CD14-positive monocyte (primary cell): ENCODE results near the gene TBXAS1. TPM values are rescaled to one million over a fixed set of nuclear protein-coding genes. Genes with fewer than 3 reads are reported as not detected.

Source experiments
- DNase-seq, 3 donors: peaks; one replicate each; pipeline ENCODE4 v3.0.0-alpha.2; 2011 to 2022
- H2AFZ ChIP-seq: 2 replicates; pipeline ENCODE4 v1.6.0; 2012; ENCODE audit warnings: mild to moderate bottlenecking, low read depth, low read length, inconsistent platforms; ENCODE audit not compliant: insufficient read depth, poor library complexity, severe bottlenecking
- H3K27ac ChIP-seq, 2 donors: 1 replicate in 1 of 2; 2 replicates in 1 of 2; pipeline ENCODE4 v1.5.1; 2012 to 2013; ENCODE audit warnings: low read length in 2 of 2, control low read depth in 1 of 2, inconsistent platforms in 1 of 2, low read depth in 1 of 2, mild to moderate bottlenecking in 1 of 2
- H3K27me3 ChIP-seq, 2 donors: one replicate each; pipeline versions ENCODE4 v1.6.0 to v1.6.1; 2011 to 2013; ENCODE audit warnings: low read length in 2 of 2; ENCODE audit not compliant: control insufficient read depth in 2 of 2, insufficient read depth in 2 of 2
- H3K36me3 ChIP-seq, 2 donors: replicated peaks in 1 of 2; 1 replicate in 1 of 2; 2 replicates in 1 of 2; pipeline versions ENCODE4 v1.5.1 to v1.6.1; 2012 to 2013; ENCODE audit warnings: low read length in 2 of 2, control low read depth in 1 of 2, inconsistent platforms in 1 of 2, mild to moderate bottlenecking in 1 of 2; ENCODE audit not compliant: insufficient read depth in 2 of 2, control insufficient read depth in 1 of 2
- H3K4me1 ChIP-seq, 2 donors: 1 replicate in 1 of 2; 2 replicates in 1 of 2; pipeline versions ENCODE4 v1.5.1 to v1.6.1; 2012 to 2013; ENCODE audit warnings: low read length in 2 of 2, control low read depth in 1 of 2, inconsistent platforms in 1 of 2, mild to moderate bottlenecking in 1 of 2, moderate library complexity in 1 of 2; ENCODE audit not compliant: insufficient read depth in 2 of 2, control insufficient read depth in 1 of 2
- H3K4me2 ChIP-seq: replicated peaks from 2 replicates; pipeline ENCODE3; 2012; ENCODE audit warnings: low read length, moderate library complexity, mild to moderate bottlenecking; ENCODE audit not compliant: poor library complexity, severe bottlenecking; ENCODE audit errors: extremely low read depth
- H3K4me3 ChIP-seq, 3 experiments: fragments of 200-600 bp in 1 of 3; sonication (generic) in 1 of 3; replicated peaks in 1 of 3; 1 replicate in 2 of 3; 2 replicates in 1 of 3; pipeline ENCODE4 v1.5.1; 2011 to 2013; ENCODE audit warnings: low read length in 3 of 3, mild to moderate bottlenecking in 3 of 3, control low read depth in 2 of 3, low read depth in 2 of 3, inconsistent platforms in 1 of 3, moderate library complexity in 1 of 3
- H3K79me2 ChIP-seq: 2 replicates; pipeline ENCODE4 v1.6.0; 2012; ENCODE audit warnings: mild to moderate bottlenecking, control low read depth, inconsistent platforms, low read length, moderate library complexity; ENCODE audit not compliant: insufficient read depth
- H3K9ac ChIP-seq: 2 replicates; pipeline ENCODE4 v1.6.0; 2017; ENCODE audit warnings: low read length, mild to moderate bottlenecking; ENCODE audit not compliant: insufficient read depth, poor library complexity, severe bottlenecking
- H3K9me3 ChIP-seq, 2 donors: replicated peaks in 1 of 2; 1 replicate in 1 of 2; 2 replicates in 1 of 2; pipeline versions ENCODE4 v1.5.1 to v1.6.1; 2012 to 2013; ENCODE audit warnings: low read length in 2 of 2, control low read depth in 1 of 2; ENCODE audit not compliant: control insufficient read depth in 1 of 2, insufficient read depth in 1 of 2
- H4K20me1 ChIP-seq: 2 replicates; pipeline ENCODE4 v1.6.0; 2012; ENCODE audit warnings: mild to moderate bottlenecking, low read length, control low read depth, moderate library complexity; ENCODE audit not compliant: insufficient read depth
- H3K27ac Mint-ChIP-seq, 7 donors: one replicate each; pipeline ENCODE4 v1.8.0; 2020; ENCODE audit warnings: mild to moderate bottlenecking in 7 of 7, mixed read lengths in 7 of 7, moderate library complexity in 6 of 7, inconsistent platforms in 2 of 7
- H3K27me3 Mint-ChIP-seq, 3 donors: one replicate each; pipeline ENCODE4 v1.8.0; 2021 to 2022; ENCODE audit warnings: low read depth in 3 of 3, mild to moderate bottlenecking in 3 of 3, mixed read lengths in 3 of 3, moderate library complexity in 3 of 3, inconsistent platforms in 1 of 3
- H3K36me3 Mint-ChIP-seq, 2 donors: one replicate each; pipeline ENCODE4 v1.8.0; 2020; ENCODE audit warnings: mixed read lengths in 2 of 2, inconsistent platforms in 1 of 2, mild to moderate bottlenecking in 1 of 2
- H3K4me1 Mint-ChIP-seq: one replicate; pipeline ENCODE4 v1.8.0; 2020; ENCODE audit warnings: mild to moderate bottlenecking, mixed read lengths
- H3K4me3 Mint-ChIP-seq, 2 donors: one replicate each; pipeline ENCODE4 v1.8.0; 2020; ENCODE audit warnings: mild to moderate bottlenecking in 2 of 2, mixed read lengths in 2 of 2, moderate library complexity in 1 of 2
- H3K9me3 Mint-ChIP-seq, 7 donors: one replicate each; pipeline ENCODE4 v1.8.0; 2020 to 2022; ENCODE audit warnings: mixed read lengths in 7 of 7, mild to moderate bottlenecking in 6 of 7, moderate library complexity in 6 of 7, inconsistent platforms in 2 of 7
- CTCF ChIP-seq: fragments of 200-600 bp; IDR thresholded peaks from one replicate; pipeline ENCODE4 v1.8.0; 2022; ENCODE audit warnings: antibody characterized with exemption, mild to moderate bottlenecking
- WGBS: methylation state at CpG from one replicate; pipeline ENCODE4 v1.1.5; 2013; ENCODE audit warnings: missing lambda C conversion rate; ENCODE audit not compliant: insufficient coverage; 5-methylcytosine and 5-hydroxymethylcytosine counted together
- intact Hi-C, 2 donors: fragments of 100-400 bp; cut with micrococcal nuclease; formaldehyde crosslinking; loops; one replicate each; pipeline versions ENCODE4 v1.15.0 to v1.15.1; 2023
- polyA plus RNA-seq, 3 donors: library from polyadenylated mRNA; depleted of rRNA in 1 of 3; unstranded in 2 of 3; stranded (reverse) in 1 of 3; fragments of 300-500 nt in 2 of 3; fragments of >200 nt in 1 of 3; fragmentation: Illumina TruSeq in 2 of 3; gene quantifications; 1 replicate in 2 of 3; 2 replicates in 1 of 3; pipeline ENCODE4 v1.2.3, GENCODE V29; 2012 to 2021

Gene TBXAS1
- polyA plus RNA-seq, 3 donors = 289 to 335 (median 298) TPM

GRCh38 chr7:139998572-139998971, 169.5 kb downstream of the TBXAS1 start:
- no peak overlapping the region for H3K27ac ChIP-seq
- no peak overlapping the region for H3K9ac ChIP-seq
- H3K79me2 ChIP-seq = no peaks in the 10 kb centered on the region
- Mint-ChIP-seq H3K27ac (no peak overlapping the region), H3K4me3 (no peak overlapping the region), H3K4me1 (peaks cover under 1% of the 10 kb centered on the region), H3K9me3 (peaks cover 0 to 3% (median 0%) of the 10 kb centered on the region in 7 donors), H3K36me3 (peaks cover 43 to 82% of the 10 kb centered on the region in 2 donors), H3K27me3 (peaks cover 0 to 5% (median 2%) of the 10 kb centered on the region in 3 donors)
- H3K4me1 ChIP-seq = no peaks in the 10 kb centered on the region
- intact Hi-C loops = no loop called here
- no peak overlapping the region for H2AFZ ChIP-seq
- no peak for DNase-seq
- no peak overlapping the region for H3K4me3 ChIP-seq
- 100% methylated on average over 1 of the region's 4 CpGs for WGBS
- H3K36me3 ChIP-seq = peaks cover 30 to 87% of the 10 kb centered on the region in 2 donors
- H3K4me2 ChIP-seq = no peak overlapping the region
- H3K9me3 ChIP-seq = no peaks in the 10 kb centered on the region
- H4K20me1 ChIP-seq = peaks cover 99% of the 10 kb centered on the region
- TF ChIP-seq CTCF = no peak
- no peaks in the 10 kb centered on the region for H3K27me3 ChIP-seq

- Mint-ChIP-seq H3K36me3 (peaks cover 50 to 83% of the 10 kb centered on the region in 2 donors), H3K9me3 (peaks cover 0 to 3% (median 0%) of the 10 kb centered on the region in 7 donors), H3K27ac (no peak overlapping the region), H3K4me1 (peaks cover 4% of the 10 kb centered on the region), H3K4me3 (no peak overlapping the region), H3K27me3 (peaks cover 0 to 5% (median 4%) of the 10 kb centered on the region in 3 donors)
- intact Hi-C loops = no loop called here
- Histone ChIP-seq H4K20me1 (peaks cover 99% of the 10 kb centered on the region), H3K27me3 (no peaks in the 10 kb centered on the region), H3K27ac (no peak overlapping the region), H3K4me2 (no peak overlapping the region), H3K9me3 (no peaks in the 10 kb centered on the region), H3K9ac (no peak overlapping the region), H2AFZ (no peak overlapping the region), H3K36me3 (peaks cover 30 to 91% of the 10 kb centered on the region in 2 donors), H3K4me1 (no peaks in the 10 kb centered on the region), H3K79me2 (no peaks in the 10 kb centered on the region), H3K4me3 (no peak overlapping the region)
- WGBS = 95% methylated on average over 4 of the region's 6 CpGs
- no peak for DNase-seq
- no peak for TF ChIP-seq CTCF
Observed at GRCh38 chr7:139999516-139999915, 170.5 kb downstream of the TBXAS1 start.
